HCT116 (cell line): ENCODE measurements around the gene ZFX.

Experiments used
- CTCF ChIP-seq, 3 experiments: fragments of 200-600 bp in 1 of 3; sonication (generic) in 1 of 3; IDR thresholded peaks in 2 of 3; conservative IDR thresholded peaks in 1 of 3; 2 replicates each; pipeline ENCODE4 v1.5.1; 2012 to 2017; ENCODE audit warnings: low read depth in 2 of 3, low read length in 2 of 3, antibody characterized with exemption in 1 of 3, borderline replicate concordance in 1 of 3, control low read depth in 1 of 3, mild to moderate bottlenecking in 1 of 3, mixed read lengths in 1 of 3, mixed run types in 1 of 3, moderate library complexity in 1 of 3; ENCODE audit not compliant: insufficient read depth in 1 of 3
- FOSL1 ChIP-seq: IDR thresholded peaks from 2 replicates; pipeline ENCODE4 v1.6.1; 2012; ENCODE audit warnings: low read depth
- JUND ChIP-seq: IDR thresholded peaks from 2 replicates; pipeline ENCODE4 v1.6.1; 2012
- POLR2A ChIP-seq: IDR thresholded peaks from 2 replicates; pipeline ENCODE4 v1.7.0; 2011; ENCODE audit warnings: borderline replicate concordance; ENCODE audit not compliant: insufficient read depth, insufficient read length; ENCODE audit errors: extremely low read depth
- REST ChIP-seq: IDR thresholded peaks from 2 replicates; pipeline ENCODE4 v1.6.1; 2012; ENCODE audit warnings: low read depth
- SP1 ChIP-seq: IDR thresholded peaks from 2 replicates; pipeline ENCODE4 v1.6.1; 2012; ENCODE audit warnings: low read depth
- ZNF274 ChIP-seq: fragments of 200-500 bp; sonication (Bioruptor generic); IDR thresholded peaks from 2 replicates; pipeline ENCODE4 v1.6.1; 2014; ENCODE audit warnings: mild to moderate bottlenecking, low read depth, low read length, inconsistent platforms

GRCh38 chrX:24262309-24262708 lies 112.8 kb downstream of the ZFX start:
- TF ChIP-seq SP1 (no peak), CTCF (IDR thresholded peaks at IDR 0.05 in 2 of 3, conservative IDR thresholded peaks at IDR 0.05 in 1 of 3; ENCODE audit: borderline replicate concordance in 1 of 3, insufficient read depth in 1 of 3, low read depth in 2 of 3, low read length in 2 of 3) (no peak), POLR2A (no peak), JUND (no peak), FOSL1 (no peak), REST (no peak), ZNF274 (no peak)
